Loucy (cell line): ENCODE data around the gene PUS10.

ENCODE experiments used
- H2AFZ ChIP-seq: fragments of 200-600 bp; sonication (generic); 2 replicates; pipeline ENCODE4 v1.6.0; 2016; ENCODE audit warnings: antibody characterized with exemption, mild to moderate bottlenecking, low read length, moderate library complexity
- H3F3A ChIP-seq: fragments of 200-600 bp; 2 replicates; pipeline ENCODE4 v1.6.0; 2016; ENCODE audit warnings: antibody characterized with exemption, low read depth, mild to moderate bottlenecking
- H3K27me3 ChIP-seq: fragments of 200-600 bp; sonication (generic); 2 replicates; pipeline ENCODE4 v1.6.1; 2014; ENCODE audit warnings: low read length, mild to moderate bottlenecking; ENCODE audit not compliant: insufficient read depth, poor library complexity, severe bottlenecking
- H3K36me3 ChIP-seq: fragments of 200-600 bp; sonication (generic); 2 replicates; pipeline ENCODE4 v1.6.1; 2016; ENCODE audit warnings: low read length; ENCODE audit not compliant: insufficient read depth
- H3K4me1 ChIP-seq: fragments of 200-600 bp; sonication (generic); 2 replicates; pipeline ENCODE4 v1.5.1; 2014; ENCODE audit warnings: low read length, mild to moderate bottlenecking; ENCODE audit not compliant: insufficient read depth, poor library complexity, severe bottlenecking
- H3K4me2 ChIP-seq: fragments of 200-600 bp; sonication (generic); 2 replicates; pipeline ENCODE4 v1.6.0; 2014; ENCODE audit warnings: antibody characterized with exemption, low read length, low read depth, mild to moderate bottlenecking; ENCODE audit not compliant: poor library complexity, severe bottlenecking
- H3K4me3 ChIP-seq: fragments of 200-600 bp; sonication (generic); 2 replicates; pipeline ENCODE4 v1.5.1; 2014; ENCODE audit warnings: low read length, mild to moderate bottlenecking, mixed read lengths; ENCODE audit not compliant: poor library complexity, severe bottlenecking
- H3K79me2 ChIP-seq: fragments of 200-600 bp; sonication (generic); 2 replicates; pipeline ENCODE4 v1.6.1; 2014; ENCODE audit warnings: low read length; ENCODE audit not compliant: insufficient read depth
- H3K9ac ChIP-seq: fragments of 200-600 bp; sonication (generic); 2 replicates; pipeline ENCODE4 v1.6.0; 2014; ENCODE audit warnings: mild to moderate bottlenecking, low read depth, low read length, moderate library complexity; ENCODE audit not compliant: poor library complexity, severe bottlenecking
- H3K9me2 ChIP-seq: fragments of 200-600 bp; sonication (generic); replicated peaks from 2 replicates; pipeline ENCODE4 v1.6.1; 2016; ENCODE audit warnings: low read depth, low read length, mixed read lengths
- H3K9me3 ChIP-seq: fragments of 200-600 bp; sonication (generic); 2 replicates; pipeline ENCODE4 v1.6.1; 2014; ENCODE audit warnings: mild to moderate bottlenecking, antibody characterized with exemption, low read length, low read depth; ENCODE audit not compliant: insufficient read depth
- H4K20me1 ChIP-seq: fragments of 200-600 bp; sonication (generic); 2 replicates; pipeline ENCODE4 v1.6.0; 2014; ENCODE audit warnings: antibody characterized with exemption, low read length, mild to moderate bottlenecking; ENCODE audit not compliant: insufficient read depth, poor library complexity, severe bottlenecking
- CTCF ChIP-seq: fragments of 200-600 bp; sonication (generic); conservative IDR thresholded peaks from 2 replicates; pipeline ENCODE4 v1.5.1; 2014; ENCODE audit warnings: mild to moderate bottlenecking, antibody characterized with exemption, low read length
- EZH2phosphoT487 ChIP-seq: fragments of 200-600 bp; IDR thresholded peaks from 2 replicates; pipeline ENCODE4 v1.6.1; 2018; ENCODE audit warnings: antibody characterized with exemption, mild to moderate bottlenecking, moderate library complexity, borderline replicate concordance

The PUS10 gene

GRCh38 chr2:61057562-61057961, 39.5 kb upstream of the PUS10 start:
- no peak overlapping the region for H3K4me3 ChIP-seq
- no peaks in the 10 kb centered on the region for H3F3A ChIP-seq
- H3K27me3 ChIP-seq: no peaks in the 10 kb centered on the region
- no peaks in the 10 kb centered on the region for H3K9me2 ChIP-seq
- H3K9ac ChIP-seq: no peak overlapping the region
- no peak for TF ChIP-seq EZH2phosphoT487
- no peaks in the 10 kb centered on the region for H3K4me1 ChIP-seq
- no peaks in the 10 kb centered on the region for H3K9me3 ChIP-seq
- no peak overlapping the region for H2AFZ ChIP-seq
- H3K79me2 ChIP-seq: no peaks in the 10 kb centered on the region
- H3K36me3 ChIP-seq: no peaks in the 10 kb centered on the region
- no peak overlapping the region for H3K4me2 ChIP-seq
- no peaks in the 10 kb centered on the region for H4K20me1 ChIP-seq

GRCh38 chr2:61055557-61055956, 37.5 kb upstream of the PUS10 start:
- Histone ChIP-seq H4K20me1 (no peaks in the 10 kb centered on the region), H3K9me2 (no peaks in the 10 kb centered on the region), H3K36me3 (peaks cover 4% of the 10 kb centered on the region; the same call in 1 of the 2 replicates), H3K4me3 (no peak overlapping the region), H3F3A (no peaks in the 10 kb centered on the region), H3K4me2 (no peak overlapping the region), H3K9ac (no peak overlapping the region), H3K79me2 (no peaks in the 10 kb centered on the region), H3K27me3 (no peaks in the 10 kb centered on the region), H3K4me1 (no peaks in the 10 kb centered on the region), H2AFZ (no peak overlapping the region), H3K9me3 (no peaks in the 10 kb centered on the region)
- TF ChIP-seq EZH2phosphoT487 (no peak), CTCF (no peak)

- Histone ChIP-seq H3K9me3 (no peaks in the 10 kb centered on the region), H3F3A (no peaks in the 10 kb centered on the region), H3K9ac (no peak overlapping the region), H3K4me1 (no peaks in the 10 kb centered on the region), H3K4me2 (no peak overlapping the region), H4K20me1 (no peaks in the 10 kb centered on the region), H2AFZ (no peak overlapping the region), H3K27me3 (no peaks in the 10 kb centered on the region), H3K4me3 (no peak overlapping the region), H3K9me2 (no peaks in the 10 kb centered on the region), H3K79me2 (peaks cover 5% of the 10 kb centered on the region; the same call in 1 of the 2 replicates), H3K36me3 (peaks cover 32% of the 10 kb centered on the region)
- TF ChIP-seq CTCF (no peak), EZH2phosphoT487 (no peak)
These were observed 27.9 kb upstream of the PUS10 start for GRCh38 chr2:61045999-61046398.

GRCh38 chr2:61045226-61045625, 27.2 kb upstream of the PUS10 start:
- Histone ChIP-seq H3F3A (no peaks in the 10 kb centered on the region), H3K9me2 (no peaks in the 10 kb centered on the region), H3K27me3 (no peaks in the 10 kb centered on the region), H4K20me1 (no peaks in the 10 kb centered on the region), H3K4me2 (no peak overlapping the region), H3K4me3 (no peak overlapping the region), H3K9me3 (no peaks in the 10 kb centered on the region), H2AFZ (no peak overlapping the region), H3K79me2 (peaks cover 5% of the 10 kb centered on the region; the same call in 1 of the 2 replicates), H3K9ac (no peak overlapping the region), H3K36me3 (peaks cover 28% of the 10 kb centered on the region), H3K4me1 (no peaks in the 10 kb centered on the region)
- TF ChIP-seq EZH2phosphoT487: no peak
- no peak for TF ChIP-seq CTCF
